ENCODE results near the gene DYRK4. TPM values are rescaled to one million over a fixed set of nuclear protein-coding genes. Genes with fewer than 3 reads are reported as not detected.

DYRK4 gene
- total and polyA plus RNA-seq, 2 of the 4 experiments (the other 2 are of a cell fraction) = 44.6 to 71.6 TPM

- no peak overlapping the region for H2BK20ac ChIP-seq (ENCODE audit: low read depth, low read length)
- H4K8ac ChIP-seq (ENCODE audit: low read depth in 2 of 2, low read length in 2 of 2) = no peak overlapping the region
- no peak overlapping the region for H3K56ac ChIP-seq (ENCODE audit: extremely low read depth, insufficient read depth, low read length)
- in situ Hi-C loops (cut with MboI; ENCODE audit: low sequenced_read_pairs) (no loop called here), dilution Hi-C loops (cut with HindIII; ENCODE audit: low sequenced_read_pairs, unreplicated experiment) (no loop called here), intact Hi-C loops (cut with micrococcal nuclease) (loop anchor here (1.0 kb wide), 1 partner anchor 179 kb away; no protein-coding TSS in a partner anchor)
- H3K14ac ChIP-seq (replicated peaks; ENCODE audit: low read depth, low read length) = no peak overlapping the region
- DNase-seq (peak; percentile 13), ATAC-seq (ENCODE audit: low read depth) (peak; percentile 60)
- H2BK15ac ChIP-seq (ENCODE audit: low read depth, low read length) = no peak overlapping the region
- H3K9me3 ChIP-seq (ENCODE audit: control insufficient read depth, insufficient read depth, low read length) = no peaks in the 10 kb centered on the region
- H3K23ac ChIP-seq (ENCODE audit: low read depth, low read length) = no peak overlapping the region
- WGBS, 2 experiments (ENCODE audit: extremely low coverage in 2 of 2, insufficient read length in 1 of 2) = no CpG with 5 or more reads among the region's 8 CpGs
- no peak overlapping the region for H2AFZ ChIP-seq (replicated peaks; ENCODE audit: low read length, poor library complexity)
- H3K27me3 ChIP-seq (ENCODE audit: control insufficient read depth, insufficient read depth, low read length) = peaks cover 10% of the 10 kb centered on the region
- H3K79me1 ChIP-seq (ENCODE audit: low read depth in 1 of 2, low read length in 2 of 2) = no peaks in the 10 kb centered on the region
- BruUV-seq (replicated peaks) = no TSS peak
- POLR2A ChIA-PET (ENCODE audit: unreplicated experiment) = no interaction called here
- H3K9ac ChIP-seq (ENCODE audit: low read depth, low read length) = no peak overlapping the region
- TF ChIP-seq CEBPB (IDR thresholded peaks at IDR 0.05; ENCODE audit: low read depth, low read length) = 0 out of 2 replicates have a peak, but pooled peaks have one; percentile 5
- TF ChIP-seq RFX5 (IDR thresholded peaks at IDR 0.05; ENCODE audit: low read depth, low read length) = no peak
- TF ChIP-seq CTCF (conservative IDR thresholded peaks at IDR 0.05; ENCODE audit: low read depth, low read length) = 0 out of 2 replicates have a peak, but pooled peaks have one; percentile 9
- TF ChIP-seq FOS (IDR thresholded peaks at IDR 0.05; ENCODE audit: low read depth, low read length) = no peak
- no peak for TF ChIP-seq BHLHE40 (IDR thresholded peaks at IDR 0.05; ENCODE audit: low read depth, low read length)
- no peak for TF ChIP-seq NFE2L2 (IDR thresholded peaks at IDR 0.05; ENCODE audit: low read depth, low read length)
- TF ChIP-seq POLR2A (IDR thresholded peaks at IDR 0.05; ENCODE audit: low read depth, low read length) = no peak
- 0 out of 2 replicates have a peak, but pooled peaks have one; percentile 8 for TF ChIP-seq SMC3 (IDR thresholded peaks at IDR 0.05; ENCODE audit: low read depth, low read length)
- TF ChIP-seq MAFK (IDR thresholded peaks at IDR 0.05; ENCODE audit: low read depth, low read length) = no peak
- H3K4ac ChIP-seq (ENCODE audit: low read depth, low read length) = no peak overlapping the region
- H3K4me2 ChIP-seq (ENCODE audit: low read depth, low read length) = no peak overlapping the region
- no peak overlapping the region for H2AK5ac ChIP-seq (ENCODE audit: low read depth, low read length)
- no peaks in the 10 kb centered on the region for H4K20me1 ChIP-seq (ENCODE audit: insufficient read depth, low read length)
- H3K9me1 ChIP-seq (ENCODE audit: insufficient read depth, low read length) = no peaks in the 10 kb centered on the region
- H3K36me3 ChIP-seq (ENCODE audit: control insufficient read depth, insufficient read depth, low read length) = no peaks in the 10 kb centered on the region
- no peak overlapping the region for H2BK120ac ChIP-seq (ENCODE audit: low read depth, low read length)
- H3K18ac ChIP-seq (ENCODE audit: low read depth, low read length) = no peak overlapping the region
- H2BK5ac ChIP-seq (ENCODE audit: low read depth, low read length, poor library complexity, severe bottlenecking) = no peak overlapping the region
- H4K91ac ChIP-seq (ENCODE audit: insufficient read depth, low read depth, low read length) = no peak overlapping the region
- no peak overlapping the region for H4K5ac ChIP-seq (ENCODE audit: low read depth, low read length)
- no peak overlapping the region for H3K4me3 ChIP-seq (ENCODE audit: insufficient read depth, low read depth, low read length)
- CTCF ChIA-PET = interaction anchor here (0.9 kb wide), 1 partner anchor 9 kb away, joined by 3 read pairs; no protein-coding TSS in a partner anchor
- no peaks in the 10 kb centered on the region for H3K4me1 ChIP-seq (ENCODE audit: control insufficient read depth, insufficient read depth, low read length)
- H3K27ac ChIP-seq (ENCODE audit: insufficient read depth, low read length) = no peak overlapping the region
- H2AK9ac ChIP-seq (replicated peaks; ENCODE audit: low read depth, low read length, poor library complexity) = no peak overlapping the region
Observed at GRCh38 chr12:4579305-4580102, 17.5 kb downstream of the DYRK4 start.

Data from IMR-90 (cell line).